HepG2 (cell line): ENCODE results near the gene MICB. TPM values are rescaled to one million over a fixed set of nuclear protein-coding genes. Genes with fewer than 3 reads are reported as not detected.

Experiments
- ARID2 ChIP-seq: sonication (generic); formaldehyde crosslinking; IDR thresholded peaks from 2 replicates; pipeline ENCODE4 v1.8.1; 2022; ENCODE audit warnings: mild to moderate bottlenecking, missing genetic modification reagents, borderline replicate concordance
- BCL3 ChIP-seq: sonication (generic); formaldehyde crosslinking; IDR thresholded peaks from 2 replicates; pipeline ENCODE4 v1.5.1; 2020; ENCODE audit warnings: mild to moderate bottlenecking, missing genetic modification reagents, moderate library complexity
- CHCHD3 ChIP-seq: sonication (generic); formaldehyde crosslinking; IDR thresholded peaks from 2 replicates; pipeline ENCODE4 v1.8.0; 2022; ENCODE audit warnings: mild to moderate bottlenecking, missing genetic modification reagents, moderate library complexity
- CSRNP2 ChIP-seq: sonication (generic); formaldehyde crosslinking; conservative IDR thresholded peaks from 2 replicates; pipeline ENCODE4 v1.8.0; 2022; ENCODE audit warnings: low read depth, missing genetic modification reagents
- CTCF ChIP-seq: sonication (generic); formaldehyde crosslinking; IDR thresholded peaks from 2 replicates; pipeline ENCODE4 v1.5.0; 2020; ENCODE audit warnings: mild to moderate bottlenecking, missing genetic modification reagents, moderate library complexity
- EED ChIP-seq: sonication (generic); formaldehyde crosslinking; IDR thresholded peaks from 2 replicates; pipeline ENCODE4 v1.5.0; 2020; ENCODE audit warnings: mild to moderate bottlenecking, missing genetic modification reagents
- HNF4G ChIP-seq, 2 experiments: sonication (generic) in 1 of 2; formaldehyde crosslinking in 1 of 2; IDR thresholded peaks; 2 replicates each; pipeline versions ENCODE4 v1.4.0 to v1.6.1; 2011 to 2020; ENCODE audit warnings: borderline replicate concordance in 2 of 2, low read depth in 2 of 2, mild to moderate bottlenecking in 2 of 2, low read length in 1 of 2, missing genetic modification reagents in 1 of 2, moderate library complexity in 1 of 2
- KLF6 ChIP-seq: IDR thresholded peaks from 2 replicates; pipeline ENCODE4 v1.8.0; 2016; ENCODE audit warnings: missing biosample characterization, missing genetic modification reagents
- MZF1 ChIP-seq: sonication (generic); formaldehyde crosslinking; IDR thresholded peaks from 2 replicates; pipeline ENCODE4 v1.8.1; 2023; ENCODE audit warnings: mild to moderate bottlenecking, missing genetic modification reagents, borderline replicate concordance
- NFIC ChIP-seq: IDR thresholded peaks from 2 replicates; pipeline ENCODE4 v1.6.1; 2012; ENCODE audit warnings: mild to moderate bottlenecking, low read length, inconsistent platforms
- NR2C2 ChIP-seq: sonication (generic); formaldehyde crosslinking; IDR thresholded peaks from 2 replicates; pipeline ENCODE4 v1.4.0; 2020; ENCODE audit warnings: missing genetic modification reagents, mild to moderate bottlenecking, moderate library complexity, borderline replicate concordance
- NR2F1 ChIP-seq, 2 experiments: fragments of 450-650 bp in 1 of 2; formaldehyde crosslinking in 1 of 2; IDR thresholded peaks; 2 replicates each; pipeline versions ENCODE4 v1.5.0 to v1.6.1; 2016 to 2020; ENCODE audit warnings: mild to moderate bottlenecking in 1 of 2, missing compliant biosample characterization in 1 of 2, missing genetic modification reagents in 1 of 2, moderate library complexity in 1 of 2
- PHF8 ChIP-seq: sonication (generic); formaldehyde crosslinking; IDR thresholded peaks from 2 replicates; pipeline ENCODE4 v1.5.0; 2020; ENCODE audit warnings: missing genetic modification reagents
- RXRB ChIP-seq: IDR thresholded peaks from 2 replicates; pipeline ENCODE4 v1.6.1; 2016; ENCODE audit warnings: borderline replicate concordance, missing genetic modification reagents, missing compliant biosample characterization
- STAT5B ChIP-seq: sonication (generic); formaldehyde crosslinking; IDR thresholded peaks from 2 replicates; pipeline ENCODE4 v1.4.0; 2020; ENCODE audit warnings: missing genetic modification reagents
- TAF1 ChIP-seq: sonication (generic); formaldehyde crosslinking; IDR thresholded peaks from 2 replicates; pipeline ENCODE4 v1.4.0; 2020; ENCODE audit warnings: missing genetic modification reagents
- ZNF121 ChIP-seq: sonication (generic); formaldehyde crosslinking; IDR thresholded peaks from 2 replicates; pipeline ENCODE4 v1.5.0; 2020; ENCODE audit warnings: mild to moderate bottlenecking, missing genetic modification reagents
- ZNF335 ChIP-seq: sonication (generic); formaldehyde crosslinking; IDR thresholded peaks from 2 replicates; pipeline ENCODE4 v1.4.0; 2020; ENCODE audit warnings: missing genetic modification reagents
- ZNF501 ChIP-seq: sonication (generic); formaldehyde crosslinking; IDR thresholded peaks from 2 replicates; pipeline ENCODE4 v1.5.1; 2020; ENCODE audit warnings: mild to moderate bottlenecking, moderate library complexity, missing genetic modification reagents
- ZNF670 ChIP-seq: sonication (generic); formaldehyde crosslinking; IDR thresholded peaks from 2 replicates; pipeline ENCODE4 v1.8.0; 2022; ENCODE audit warnings: mild to moderate bottlenecking, missing genetic modification reagents, borderline replicate concordance
- ZNF773 ChIP-seq: sonication (generic); formaldehyde crosslinking; IDR thresholded peaks from 2 replicates; pipeline ENCODE4 v1.4.0; 2020; ENCODE audit warnings: missing genetic modification reagents, borderline replicate concordance
- polyA plus RNA-seq, 8 experiments: library from polyadenylated mRNA; depleted of rRNA in 3 of 8; stranded (reverse) in 7 of 8; unstranded in 1 of 8; fragments of >200 nt; fragmentation: Illumina TruSeq in 4 of 8; extraction: Trizol in 4 of 8; gene quantifications; 2 replicates each; pipeline versions ENCODE4 v1.2.1 to v1.2.3, GENCODE V29; 2011 to 2016; ENCODE audit warnings: low read depth in 4 of 8, missing spikeins in 1 of 8, mixed read lengths in 1 of 8; ENCODE audit not compliant: insufficient read depth in 1 of 8
- total RNA-seq, 5 experiments: library from RNA; depleted of rRNA; stranded (reverse); fragments of >200 nt; fragmentation: Illumina TruSeq; extraction: Trizol; gene quantifications; 2 replicates each; pipeline ENCODE4 v1.2.3, GENCODE V29; 2016; ENCODE audit warnings: low read depth in 1 of 5
- TF ChIP-seq, protein P1 (sequence below): sonication (generic); formaldehyde crosslinking; IDR thresholded peaks from 2 replicates; pipeline ENCODE4 v1.5.1; 2020; ENCODE audit warnings: missing genetic modification reagents, mild to moderate bottlenecking, borderline replicate concordance
- TF ChIP-seq, protein P2 (sequence below): IDR thresholded peaks from 2 replicates; pipeline ENCODE4 v1.6.1; 2016; ENCODE audit warnings: low read depth, borderline replicate concordance

The MICB gene
- total and polyA plus RNA-seq, 2 of the 13 experiments (the other 11 are each of a cell fraction or from before 2014, with no cell fraction given): 12.5 to 12.8 TPM

DNA sequence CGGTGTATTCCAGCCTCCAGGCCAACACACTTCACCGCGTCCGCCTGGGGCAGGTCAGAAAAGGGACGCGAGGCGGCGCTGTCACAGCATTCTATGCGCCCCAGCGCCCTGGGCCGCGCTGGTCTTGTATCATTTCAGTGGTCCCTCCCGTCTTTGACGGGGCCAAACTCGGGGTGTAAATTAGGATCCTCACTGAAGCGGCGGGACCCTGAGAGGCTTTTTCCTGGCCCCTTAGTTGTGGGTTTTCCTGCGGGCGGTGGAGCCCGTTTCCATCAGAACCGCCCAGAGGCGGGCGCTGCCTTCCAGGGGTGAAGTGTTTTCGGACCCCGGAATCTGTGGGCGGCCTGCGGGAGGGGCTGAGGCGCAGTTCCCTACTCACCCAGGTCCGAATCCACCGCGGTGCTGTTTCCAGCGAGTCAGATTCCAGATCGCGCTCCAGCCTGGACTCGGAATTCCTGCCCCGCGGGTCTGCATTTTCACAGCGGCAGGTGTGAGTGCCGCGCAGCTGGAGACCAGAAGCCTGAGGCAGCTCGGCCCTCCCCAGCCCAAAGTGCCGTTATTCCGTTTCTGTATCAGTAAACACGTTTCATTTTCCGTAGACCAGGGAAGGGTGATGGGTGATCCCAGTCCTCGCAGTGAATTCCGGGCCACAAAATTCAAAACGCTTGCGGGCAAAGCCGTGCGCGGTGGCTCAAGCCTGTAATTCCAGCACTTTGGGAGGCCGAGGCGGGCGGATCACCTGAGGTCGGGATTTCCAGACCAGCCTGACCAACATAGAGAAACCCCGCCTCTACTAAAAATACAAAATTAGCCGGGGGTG, 3.9 kb upstream of the MICB start (continued):
- TF ChIP-seq ZNF773 (CRISPR knock-in tag): no peak
- no peak for TF ChIP-seq BCL3 (CRISPR knock-in tag)
- TF ChIP-seq ZNF335 (CRISPR knock-in tag): peak; percentile 94
- TF ChIP-seq KLF6 (CRISPR knock-in tag): no peak
- TF ChIP-seq NFIC: no peak
- no peak for TF ChIP-seq ZNF670 (CRISPR knock-in tag)
- peak; percentile 67; the same call in 1 of the 2 replicates for TF ChIP-seq PHF8 (CRISPR knock-in tag)
- TF ChIP-seq CTCF (CRISPR knock-in tag): peak; percentile 97
- TF ChIP-seq EED: no peak
- peak; percentile 89 for TF ChIP-seq ZNF501 (CRISPR knock-in tag)
- TF ChIP-seq CHCHD3 (CRISPR knock-in tag): no peak
- TF ChIP-seq CSRNP2 (CRISPR knock-in tag): no peak
- no peak for TF ChIP-seq STAT5B (CRISPR knock-in tag)
- no peak for TF ChIP-seq NR2C2 (CRISPR knock-in tag)
- TF ChIP-seq MZF1 (CRISPR knock-in tag): no peak
- TF ChIP-seq, protein P1, sequence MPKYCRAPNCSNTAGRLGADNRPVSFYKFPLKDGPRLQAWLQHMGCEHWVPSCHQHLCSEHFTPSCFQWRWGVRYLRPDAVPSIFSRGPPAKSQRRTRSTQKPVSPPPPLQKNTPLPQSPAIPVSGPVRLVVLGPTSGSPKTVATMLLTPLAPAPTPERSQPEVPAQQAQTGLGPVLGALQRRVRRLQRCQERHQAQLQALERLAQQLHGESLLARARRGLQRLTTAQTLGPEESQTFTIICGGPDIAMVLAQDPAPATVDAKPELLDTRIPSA (CRISPR knock-in tag): no peak
- no peak for TF ChIP-seq NR2F1 (CRISPR knock-in tag; IDR thresholded peaks at IDR 0.05)
- peak; percentile 42; the same call in 1 of the 2 replicates for TF ChIP-seq RXRB (CRISPR knock-in tag)
- TF ChIP-seq ZNF121 (CRISPR knock-in tag): no peak
- no peak for TF ChIP-seq HNF4G (IDR thresholded peaks at IDR 0.05; ENCODE audit: borderline replicate concordance, low read depth, low read length)
- TF ChIP-seq HNF4G (CRISPR knock-in tag; IDR thresholded peaks at IDR 0.05; ENCODE audit: borderline replicate concordance, low read depth): no peak
- TF ChIP-seq ARID2 (CRISPR knock-in tag): 0 out of 2 replicates have a peak, but pooled peaks have one; percentile 30
- 0 out of 2 replicates have a peak, but pooled peaks have one; percentile 14 for TF ChIP-seq TAF1 (CRISPR knock-in tag)
- TF ChIP-seq, protein P2, sequence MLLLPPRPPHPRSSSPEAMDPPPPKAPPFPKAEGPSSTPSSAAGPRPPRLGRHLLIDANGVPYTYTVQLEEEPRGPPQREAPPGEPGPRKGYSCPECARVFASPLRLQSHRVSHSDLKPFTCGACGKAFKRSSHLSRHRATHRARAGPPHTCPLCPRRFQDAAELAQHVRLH (CRISPR knock-in tag): peak; percentile 61; the same call in 1 of the 2 replicates
